ENCODE measurements around the gene PHC3.

The PHC3 gene

DNA sequence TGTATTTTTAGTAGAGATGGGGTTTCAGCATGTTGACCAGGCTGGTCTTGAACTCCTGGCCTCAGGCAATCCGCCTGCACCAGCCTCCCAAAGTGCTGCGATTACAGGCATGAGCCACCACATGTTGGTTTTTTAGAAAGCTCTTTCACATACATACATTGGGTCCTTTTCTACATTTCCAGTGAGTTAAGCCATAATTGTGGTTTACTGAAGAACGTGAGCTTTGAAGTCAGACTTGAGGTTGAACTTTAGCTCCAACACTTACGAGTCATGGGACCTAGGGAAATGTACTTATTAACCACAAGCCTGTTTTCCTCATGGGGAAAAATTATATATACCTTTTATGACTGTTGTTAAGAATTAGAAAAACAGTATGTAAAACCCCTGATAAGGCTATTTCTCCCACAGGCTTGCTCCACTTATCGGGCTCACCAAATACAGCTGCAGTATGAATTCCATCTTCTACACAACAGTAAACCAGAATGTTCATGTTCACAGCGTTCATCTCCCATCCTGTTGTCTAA is 104.8 kb downstream of the PHC3 start:
- no peak for DNase-seq

GRCh38 chr3:170075441-170076091 is 106.0 kb downstream of the PHC3 start:
- DNase-seq, result no peak

GRCh38 chr3:170064108-170064507 is 117.4 kb downstream of the PHC3 start:
- DNase-seq, result no peak

- DNase-seq, result no peak
Measured at GRCh38 chr3:170063691-170064090, 117.8 kb downstream of the PHC3 start.

- DNase-seq, result no peak
Measured at GRCh38 chr3:170062769-170063168, 118.8 kb downstream of the PHC3 start.

DNA sequence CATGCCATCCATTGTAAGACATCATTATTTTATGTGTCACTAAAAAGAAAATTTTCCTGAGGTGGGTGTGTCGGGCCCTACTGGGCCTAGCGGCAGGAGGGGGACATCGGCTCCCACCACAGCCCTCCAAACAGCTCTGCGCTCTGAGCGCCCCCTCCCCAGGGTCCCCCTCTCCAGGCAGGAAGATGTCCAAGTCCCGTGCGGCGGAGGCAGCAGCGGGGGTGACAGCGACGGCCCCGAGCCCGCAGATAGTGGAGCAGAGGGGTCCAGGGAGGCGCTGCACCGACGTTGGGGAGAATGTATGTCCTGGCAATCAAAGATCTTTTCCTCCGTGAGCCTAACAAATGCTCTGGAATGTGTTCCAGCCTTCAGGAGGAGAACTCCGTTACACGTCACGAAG is 119.5 kb downstream of the PHC3 start:
- DNase-seq, result no peak

DNA sequence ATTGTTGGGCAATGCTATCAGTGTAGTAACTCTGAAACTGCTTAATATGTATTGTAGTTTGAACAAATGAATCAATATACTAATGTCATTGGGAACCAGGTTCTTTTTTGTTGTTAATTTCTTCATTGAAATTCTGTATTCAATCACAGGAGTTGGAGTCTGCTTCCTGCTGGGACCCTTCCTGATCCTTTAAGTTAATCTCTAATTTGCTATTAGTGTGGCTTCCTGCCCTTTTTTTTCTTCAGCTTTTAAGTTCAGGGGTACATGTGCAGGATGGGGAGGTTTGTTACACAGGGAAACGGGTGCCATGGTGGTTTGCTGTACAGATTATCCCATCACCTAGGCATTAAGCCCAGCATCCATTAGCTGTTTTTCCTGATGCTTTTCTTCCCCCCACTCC is 122.1 kb downstream of the PHC3 start:
- no peak for DNase-seq

DNA sequence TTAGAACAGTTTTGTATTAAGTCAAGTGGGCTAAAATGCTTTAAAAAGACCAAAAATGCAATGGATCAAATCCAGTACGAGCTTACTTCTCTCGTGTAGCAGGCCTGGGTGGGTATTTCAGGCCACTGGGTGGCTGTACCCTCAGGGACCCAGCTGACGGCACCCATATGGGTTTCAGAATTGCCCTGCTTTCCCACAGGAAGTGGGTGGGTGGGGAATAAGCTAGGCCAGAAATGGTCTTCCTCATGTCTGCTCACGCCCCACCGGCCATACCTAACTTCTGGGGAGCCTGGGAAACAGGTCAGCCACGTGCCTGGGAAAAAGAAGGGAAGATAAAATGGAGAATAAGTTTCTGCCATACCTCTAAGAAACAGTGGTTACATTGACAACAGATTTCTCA is 123.4 kb downstream of the PHC3 start:
- no peak for DNase-seq

- no peak for DNase-seq
Measured at GRCh38 chr3:170057550-170057949, 124.0 kb downstream of the PHC3 start.

DNA sequence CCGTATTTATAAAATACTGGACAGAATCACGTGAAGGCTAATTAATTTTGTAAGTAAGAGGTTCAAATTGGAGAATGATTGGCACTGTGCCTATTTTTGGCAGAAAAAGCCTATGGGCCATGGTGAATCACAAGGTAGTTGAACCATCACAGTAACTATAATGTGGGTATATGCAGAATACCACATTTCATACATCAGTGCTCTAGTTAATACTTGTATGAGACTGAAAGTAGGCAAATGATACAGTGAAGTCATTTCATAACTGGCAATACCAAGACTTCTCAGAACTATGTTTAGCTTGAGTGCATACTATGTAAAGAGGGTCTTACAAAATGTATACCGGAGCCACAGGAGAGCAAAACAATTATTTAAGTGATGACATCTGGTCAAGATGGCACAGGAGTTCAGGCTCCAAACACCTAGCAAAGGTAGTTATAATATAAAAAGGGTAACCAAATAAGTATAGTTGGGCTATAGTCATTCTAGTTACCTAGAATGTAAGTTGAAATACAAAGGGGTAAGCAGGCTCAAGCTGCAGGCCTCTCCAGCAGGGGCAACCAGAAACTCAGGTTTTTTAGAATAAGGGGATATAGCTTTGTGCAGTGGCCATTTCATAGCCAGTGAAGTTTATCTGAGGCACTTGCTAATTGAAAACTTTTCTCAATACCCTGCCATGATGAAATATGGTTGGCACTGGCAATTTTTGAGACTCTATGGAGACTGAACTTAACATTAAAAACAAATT is 124.7 kb downstream of the PHC3 start:
- DNase-seq, result no peak

DNA sequence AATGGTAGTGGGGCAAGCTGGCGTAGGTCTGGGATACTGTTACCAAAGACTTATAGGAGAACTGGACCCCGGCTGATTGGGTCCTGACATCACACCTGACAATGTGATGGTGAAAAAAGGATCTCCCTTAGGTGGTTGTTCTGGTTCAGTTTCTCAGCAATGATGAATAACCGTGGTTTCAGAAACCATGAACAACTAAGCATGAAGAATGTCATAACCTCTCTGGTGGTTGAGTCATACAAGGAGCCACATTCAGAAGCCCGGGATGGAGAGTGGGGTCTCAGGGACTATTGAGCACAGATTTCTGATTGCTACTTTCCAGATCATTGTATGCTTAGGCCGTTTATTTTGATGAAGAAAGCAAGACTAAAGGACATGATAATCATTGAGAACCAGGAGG is 126.3 kb downstream of the PHC3 start:
- DNase-seq, result no peak

DNA sequence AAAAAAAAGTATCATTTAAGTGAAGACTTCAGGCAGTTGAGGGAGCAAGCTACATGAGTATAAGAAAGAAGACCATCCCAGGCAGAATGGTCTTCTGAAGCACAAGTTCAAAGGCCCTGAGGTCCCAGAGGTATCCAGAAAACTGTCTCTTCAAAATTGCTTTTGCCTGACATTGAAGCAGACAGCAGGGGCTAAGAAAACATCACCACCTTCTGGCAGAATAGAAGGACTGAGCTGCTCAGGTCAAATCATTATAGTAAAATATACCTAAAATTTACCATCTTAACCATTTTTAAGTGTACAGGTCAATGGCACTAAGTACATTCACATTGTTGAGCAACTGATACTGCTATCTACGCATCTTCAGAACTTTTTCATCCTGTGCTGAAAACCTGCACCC is 127.3 kb downstream of the PHC3 start:
- no peak for DNase-seq

- DNase-seq, result no peak
Measured at GRCh38 chr3:170052398-170052797, 129.1 kb downstream of the PHC3 start.

DNA sequence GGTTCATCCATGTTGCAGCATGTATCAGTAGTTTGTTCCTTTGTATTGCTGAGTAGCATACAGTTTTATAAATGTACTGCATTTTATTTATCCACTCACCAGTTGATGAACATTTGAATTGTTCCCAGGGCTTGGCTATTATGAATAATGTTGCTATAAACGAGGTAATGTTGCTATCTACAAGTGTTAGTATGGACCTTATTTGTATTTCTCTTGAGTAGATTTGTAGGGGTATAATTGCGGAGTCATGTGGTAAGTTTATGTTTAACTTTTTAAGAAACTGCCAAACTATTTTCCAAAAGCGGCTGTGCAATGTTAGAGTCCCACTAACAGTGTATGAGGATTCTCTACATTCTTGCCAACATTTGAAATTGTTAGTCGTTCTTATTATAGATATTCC is 130.8 kb downstream of the PHC3 start:
- no peak for DNase-seq

DNA sequence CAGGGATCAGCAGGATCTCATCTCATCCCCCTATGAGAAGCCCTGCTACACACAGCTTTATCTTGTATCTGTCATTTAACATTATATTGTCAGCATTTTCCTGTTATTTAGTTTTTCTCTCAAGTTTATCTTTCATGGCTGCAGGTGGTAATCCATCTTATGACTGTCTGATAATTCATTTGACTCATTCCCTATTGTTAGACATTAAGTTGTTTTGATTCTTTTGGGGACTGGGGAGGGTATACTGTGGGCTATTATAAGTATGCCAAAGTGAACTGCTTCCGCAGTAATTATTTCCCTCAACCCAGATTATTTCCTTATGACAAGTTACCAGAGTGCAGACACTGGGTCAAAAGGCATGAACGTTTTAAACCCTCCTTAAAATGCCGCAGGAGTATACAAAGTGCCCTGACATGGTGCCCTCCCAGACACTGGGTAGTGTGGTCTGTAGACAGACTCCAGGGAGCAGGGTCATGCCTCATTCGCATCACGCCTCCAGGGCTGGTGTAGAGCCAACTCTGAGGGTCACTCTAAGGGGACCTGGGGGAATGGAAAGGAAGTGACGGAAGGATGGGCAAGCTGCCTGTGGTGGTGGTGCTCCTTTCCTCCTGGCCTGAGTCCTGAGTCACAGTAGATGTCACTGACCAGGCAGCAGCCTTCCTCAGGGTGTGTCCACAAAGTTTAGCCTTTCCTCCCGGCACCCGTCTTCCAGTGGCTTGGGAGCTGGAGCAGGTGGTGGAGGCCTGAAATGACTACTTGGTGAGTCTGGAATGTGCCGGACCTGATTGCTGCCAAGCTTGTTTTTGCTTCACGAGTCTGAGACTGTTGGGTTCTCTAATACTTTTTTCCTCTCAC is 132.2 kb downstream of the PHC3 start:
- DNase-seq, result no peak

GRCh38 chr3:170047133-170047404 is 134.5 kb downstream of the PHC3 start:
- no peak for DNase-seq

- DNase-seq, result no peak
Measured at GRCh38 chr3:170046269-170047132, 135.0 kb downstream of the PHC3 start.

- no peak for DNase-seq
Measured at GRCh38 chr3:170044795-170045244, 136.7 kb downstream of the PHC3 start.

DNA sequence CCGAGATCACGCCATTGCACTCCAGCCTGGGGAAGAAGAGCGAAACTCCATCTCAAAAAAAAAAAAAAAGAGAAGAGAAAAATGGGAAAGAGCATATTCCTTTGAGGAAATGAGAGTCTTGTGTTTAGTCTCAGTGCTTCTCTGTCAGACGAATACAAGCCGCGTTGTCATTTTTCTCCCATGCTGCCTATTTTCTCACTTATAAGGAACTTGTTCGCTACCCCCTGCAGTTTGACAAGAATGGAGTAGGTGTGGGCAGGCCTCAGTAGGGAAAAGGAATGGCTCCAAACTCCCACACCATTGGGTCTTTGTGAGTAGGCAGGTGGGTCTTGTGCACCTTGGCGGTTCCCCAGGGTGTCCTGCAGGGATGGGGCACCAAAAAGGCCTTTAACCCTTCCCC is 137.3 kb downstream of the PHC3 start:
- no peak for DNase-seq

DNA sequence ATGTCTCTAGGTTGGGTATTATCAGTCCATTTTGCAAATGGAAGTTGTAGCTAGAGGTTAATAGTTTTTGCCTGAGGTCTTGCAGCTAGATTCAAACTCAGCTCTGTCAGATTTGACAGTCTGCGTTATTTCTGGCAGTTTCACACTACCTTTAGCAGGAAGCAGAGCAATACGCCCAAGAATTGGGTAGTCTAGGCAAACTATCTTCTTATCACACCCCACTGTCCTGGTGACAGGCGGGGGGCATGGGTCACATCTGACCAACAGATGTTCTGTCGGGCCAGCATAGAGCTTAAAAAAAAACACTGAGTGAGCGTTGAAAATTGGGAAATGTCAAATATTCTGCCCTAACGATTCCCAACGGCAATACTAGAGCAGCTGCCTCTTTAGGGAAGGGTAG is 138.0 kb downstream of the PHC3 start:
- DNase-seq, result no peak

DNA sequence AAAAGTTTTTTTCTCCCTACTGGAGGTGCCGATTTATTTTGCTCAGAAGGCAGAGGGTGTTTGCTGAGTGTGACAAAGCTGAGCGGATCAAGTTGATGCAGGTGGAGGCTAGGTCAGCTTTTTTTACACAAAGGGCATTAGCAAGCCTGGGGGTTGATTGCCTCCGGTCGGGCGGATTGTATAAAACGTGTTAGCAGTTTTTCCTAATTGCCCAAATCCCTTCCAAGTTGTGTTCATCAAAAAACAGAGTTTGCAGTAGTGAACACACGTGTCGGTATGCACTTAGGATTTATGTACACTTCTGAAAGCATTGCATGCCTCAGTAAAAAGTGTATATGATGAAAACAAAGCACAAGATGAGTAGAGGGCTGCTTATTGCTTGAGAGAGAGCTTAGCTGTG is 141.1 kb downstream of the PHC3 start:
- no peak for DNase-seq

DNA sequence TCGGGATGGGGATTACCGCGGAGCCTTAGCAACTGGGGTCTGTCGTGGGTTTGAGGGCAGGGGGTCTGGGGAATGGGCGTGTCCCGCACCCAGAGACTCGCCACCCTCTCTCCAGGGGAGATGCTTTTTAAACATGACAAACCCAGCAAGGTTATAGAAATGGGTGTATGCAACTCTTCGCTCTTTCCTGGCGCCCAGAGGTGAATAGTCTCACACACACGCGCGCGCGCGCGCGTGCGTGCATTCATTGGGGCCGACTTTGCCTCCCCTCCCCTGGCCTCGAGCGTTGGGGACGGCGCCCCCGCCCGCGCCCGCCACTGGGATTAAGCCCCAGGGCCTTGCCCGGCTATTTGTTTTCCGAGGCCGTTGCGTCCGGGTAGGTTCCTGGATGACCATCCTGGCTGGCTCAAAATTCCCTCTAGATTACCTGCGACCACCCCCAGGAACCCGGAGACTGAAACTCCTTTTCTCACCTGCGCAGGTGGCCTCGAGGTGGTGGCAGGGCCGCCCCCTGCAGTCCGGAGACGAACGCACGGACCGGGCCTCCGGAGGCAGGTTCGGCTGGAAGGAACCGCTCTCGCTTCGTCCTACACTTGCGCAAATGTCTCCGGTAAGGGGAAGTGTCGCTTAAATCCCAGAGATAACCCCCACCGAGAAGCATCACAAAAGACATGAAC is 143.0 kb downstream of the PHC3 start:
- DNase-seq, result peak; percentile 20

Measured in NCI-H510A (cell line).